IPS-NIHi11 (cell line): ENCODE results near the gene ASIC3.
A peak's percentile ranks its signal among the peaks of the same experiment; 100 is the strongest.

Experiments
- DNase-seq: peaks from one replicate; pipeline ENCODE4 v3.0.0; 2012; ENCODE audit warnings: mixed read lengths, low spot score

ASIC3 gene

GRCh38 chr7:151071032-151071866 lies 22.9 kb downstream of the ASIC3 start:
- DNase-seq: no peak

GRCh38 chr7:151073990-151074389 lies 25.7 kb downstream of the ASIC3 start:
- no peak for DNase-seq

- DNase-seq: no peak
Observed at GRCh38 chr7:151074817-151075661, 26.7 kb downstream of the ASIC3 start.

- DNase-seq: no peak
Observed at GRCh38 chr7:151075662-151075971, 27.3 kb downstream of the ASIC3 start.

GRCh38 chr7:151075978-151076426 lies 27.7 kb downstream of the ASIC3 start:
- DNase-seq: no peak

- DNase-seq: peak; percentile 79
Observed at GRCh38 chr7:151076863-151077704, 28.8 kb downstream of the ASIC3 start.

- DNase-seq: no peak
Observed at GRCh38 chr7:151077705-151078232, 29.4 kb downstream of the ASIC3 start.

GRCh38 chr7:151078233-151079040 lies 30.1 kb downstream of the ASIC3 start:
- peak; percentile 50 for DNase-seq

GRCh38 chr7:151079199-151079910 lies 31.0 kb downstream of the ASIC3 start:
- no peak for DNase-seq

GRCh38 chr7:151080067-151080521 lies 31.8 kb downstream of the ASIC3 start:
- DNase-seq: peak; percentile 41

- peak; percentile 93 for DNase-seq
Observed at GRCh38 chr7:151080522-151081169, 32.3 kb downstream of the ASIC3 start, which contains the start of gene FASTK. FASTK (minus strand) TSS chr7:151080809; CDS start chr7:151080766, 43 bp downstream.

- DNase-seq: no peak
Observed at GRCh38 chr7:151081170-151082101, 33.1 kb downstream of the ASIC3 start.

- no peak for DNase-seq
Observed at GRCh38 chr7:151082141-151083070, 34.1 kb downstream of the ASIC3 start.

GRCh38 chr7:151083071-151083823 lies 34.9 kb downstream of the ASIC3 start, which contains the start of gene TMUB1:
TMUB1 (minus strand) TSS chr7:151083493; CDS start chr7:151082563, 930 bp downstream.
- DNase-seq: peak; percentile 52

- DNase-seq: no peak
Observed at GRCh38 chr7:151083824-151084160, 35.5 kb downstream of the ASIC3 start.

- no peak for DNase-seq
Observed at GRCh38 chr7:151085329-151085690, 37.0 kb downstream of the ASIC3 start.
